ENCODE data around the gene TACR2.
"Not testable (repeated sequence)": the region's sequence is repeated elsewhere in the genome, so short reads cannot be mapped to it uniquely, and the experiment has no call there.

Gene TACR2

GRCh38 chr10:69450395-69450794 is 33.7 kb upstream of the TACR2 start:
- not testable (repeated sequence) for DNase-seq (ENCODE audit: low read depth in 2 of 2)

DNA sequence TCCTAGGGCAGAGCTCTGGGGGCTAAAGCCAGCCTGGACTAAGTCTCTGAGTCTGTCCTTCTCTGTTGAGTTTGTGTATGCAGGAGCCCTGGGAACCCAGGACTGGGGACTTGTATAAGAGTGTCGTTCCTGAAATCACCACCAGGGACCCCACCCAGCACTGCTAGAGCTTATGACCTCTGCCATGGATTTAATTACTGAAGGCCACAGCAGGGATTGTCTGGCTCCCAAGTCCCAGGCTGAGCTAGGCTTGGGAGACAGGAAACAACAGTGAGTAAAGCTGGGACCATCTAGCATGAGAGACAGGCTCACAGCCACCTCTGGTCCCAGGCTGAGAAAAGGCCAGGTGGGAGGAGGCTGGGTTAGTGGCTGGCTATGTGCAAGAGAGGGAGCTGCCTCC is 33.1 kb upstream of the TACR2 start:
- no peak for DNase-seq (ENCODE audit: low read depth in 2 of 2)

DNA sequence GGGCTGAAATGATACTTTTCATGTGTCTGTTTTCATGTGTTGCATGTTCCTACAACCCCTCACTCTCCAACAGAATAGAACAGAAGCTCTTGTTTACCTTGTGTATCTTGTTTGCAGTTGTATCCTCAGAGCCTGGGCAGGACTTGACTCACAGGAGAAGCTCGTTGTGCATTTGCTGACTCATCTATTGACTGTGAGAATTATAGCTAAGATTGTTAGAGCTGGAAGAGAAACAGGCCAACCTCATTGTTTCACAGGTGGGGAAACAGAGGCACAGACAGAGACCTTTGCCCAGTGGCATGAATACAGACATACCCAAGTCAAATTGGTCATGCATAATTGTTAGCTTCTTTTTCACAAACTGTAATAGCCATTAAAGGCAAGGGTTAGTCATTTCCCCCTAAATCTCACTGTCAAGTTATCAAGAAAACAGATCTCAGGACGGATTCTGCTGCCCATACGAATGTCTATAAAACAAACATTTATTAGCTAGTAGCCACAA is 30.0 kb upstream of the TACR2 start:
- DNase-seq (ENCODE audit: low read depth in 2 of 2) = no peak

DNA sequence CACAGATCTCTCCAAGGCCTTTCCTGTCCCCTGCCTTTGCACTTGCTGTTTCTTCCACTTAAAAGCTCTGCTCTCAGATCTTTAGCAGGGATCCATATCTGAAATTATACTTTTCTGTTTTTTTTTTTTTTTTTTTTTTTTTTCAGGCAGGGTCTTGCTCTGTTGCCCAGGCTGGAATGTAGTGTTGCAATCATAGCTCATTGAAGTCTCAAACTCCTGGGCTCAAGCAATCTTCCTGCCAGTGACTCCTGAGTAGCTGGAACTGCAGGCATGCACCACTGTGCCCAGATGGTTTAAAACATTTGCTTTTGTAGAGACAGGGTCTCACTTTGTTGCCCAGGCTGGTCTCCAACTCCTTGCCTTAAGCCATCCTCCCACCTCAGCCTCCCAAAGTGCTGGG is 29.5 kb upstream of the TACR2 start:
- DNase-seq (ENCODE audit: low read depth in 2 of 2) = no peak

GRCh38 chr10:69445041-69445440 is 28.3 kb upstream of the TACR2 start:
- DNase-seq (ENCODE audit: low read depth in 2 of 2) = no peak

DNA sequence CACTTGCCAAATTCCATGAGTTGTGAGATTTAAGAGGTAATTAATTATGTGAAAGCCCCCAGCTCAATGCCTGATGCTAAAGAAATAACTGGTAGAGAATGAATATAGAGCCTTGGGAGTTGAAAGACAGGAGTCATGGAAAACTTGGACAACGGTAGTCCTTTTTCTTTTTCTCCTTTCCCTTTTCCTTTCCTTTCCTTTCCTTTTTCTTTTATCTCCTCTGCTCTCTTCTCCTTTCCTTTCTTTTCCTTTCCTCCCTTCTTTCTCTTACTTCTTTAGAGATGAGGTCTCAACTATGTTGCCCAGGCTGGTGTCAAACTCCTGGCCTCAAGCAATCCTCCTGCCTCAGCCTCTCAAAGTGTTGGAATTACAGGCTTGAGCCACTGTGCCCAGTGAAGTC is 26.6 kb upstream of the TACR2 start:
- DNase-seq (ENCODE audit: low read depth in 2 of 2) = no peak

GRCh38 chr10:69439813-69440506 is 23.2 kb upstream of the TACR2 start:
- DNase-seq (ENCODE audit: low read depth in 2 of 2) = no peak

GRCh38 chr10:69439350-69439739 is 22.6 kb upstream of the TACR2 start:
- no peak for DNase-seq (ENCODE audit: low read depth in 2 of 2)

DNA sequence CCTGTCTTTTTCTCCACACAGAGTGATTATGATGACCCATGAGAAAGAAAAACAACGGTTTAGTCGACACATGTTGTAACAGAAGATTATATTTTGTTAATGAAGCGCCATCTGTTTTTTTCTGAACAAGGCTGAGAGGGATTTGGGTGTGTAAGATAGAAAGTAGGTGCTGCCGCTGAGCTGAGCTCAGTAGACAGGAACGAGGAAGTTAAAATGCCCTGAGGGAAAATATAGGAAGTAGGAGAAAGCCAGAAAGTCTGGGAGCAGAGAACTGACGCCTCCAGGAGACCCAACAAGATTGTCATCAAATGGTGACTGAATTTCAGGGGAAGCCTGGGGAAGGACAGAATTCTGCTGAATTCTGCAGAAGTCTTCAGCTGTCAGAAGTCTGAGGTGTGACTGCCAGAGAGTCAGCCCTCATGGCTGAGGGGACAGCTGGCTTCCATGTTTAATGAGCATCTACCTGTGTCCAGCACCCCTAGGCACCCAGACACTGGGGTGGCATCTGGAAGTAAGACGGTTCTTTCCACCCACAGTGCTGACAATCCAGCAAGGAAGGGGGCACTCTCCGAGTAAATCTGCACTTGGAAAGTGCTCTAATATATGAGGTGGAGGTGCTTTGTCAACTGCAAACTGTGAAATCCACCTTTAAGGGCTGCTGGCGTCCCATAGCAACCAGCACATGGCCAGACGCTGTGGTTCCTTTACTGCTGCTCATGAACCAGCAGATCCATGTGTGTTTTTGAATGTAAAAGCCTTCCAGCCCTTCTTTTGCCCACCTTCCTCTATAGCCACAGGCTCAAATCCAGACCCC is 22.0 kb upstream of the TACR2 start:
- no peak for DNase-seq (ENCODE audit: low read depth in 2 of 2)

- DNase-seq (ENCODE audit: low read depth in 2 of 2) = no peak
Measured at GRCh38 chr10:69437321-69438259, 20.9 kb upstream of the TACR2 start.

- DNase-seq (ENCODE audit: low read depth in 2 of 2) = no peak
Measured at GRCh38 chr10:69435966-69436520, 19.3 kb upstream of the TACR2 start.

- no peak for DNase-seq (ENCODE audit: low read depth in 2 of 2)
Measured at GRCh38 chr10:69434926-69435325, 18.2 kb upstream of the TACR2 start.

DNA sequence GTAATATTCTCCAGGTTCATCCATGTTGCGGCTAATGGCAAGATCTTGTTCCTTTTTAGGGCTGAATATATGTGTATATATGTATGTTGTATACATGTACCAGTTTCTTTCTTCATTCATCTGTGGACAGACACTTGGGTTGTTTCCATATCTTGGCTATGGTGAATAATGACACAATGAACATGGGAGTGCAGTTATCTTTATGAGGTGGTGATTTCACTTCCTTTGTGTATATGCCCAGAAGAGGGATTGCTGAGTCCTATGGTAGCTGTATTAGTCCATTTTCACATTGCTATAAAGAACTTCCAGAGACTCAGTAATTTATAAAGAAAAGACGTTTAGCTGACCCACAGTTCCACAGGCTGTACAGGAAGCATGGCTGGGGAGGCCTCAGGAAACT is 17.5 kb upstream of the TACR2 start:
- no peak for DNase-seq (ENCODE audit: low read depth in 2 of 2)

DNA sequence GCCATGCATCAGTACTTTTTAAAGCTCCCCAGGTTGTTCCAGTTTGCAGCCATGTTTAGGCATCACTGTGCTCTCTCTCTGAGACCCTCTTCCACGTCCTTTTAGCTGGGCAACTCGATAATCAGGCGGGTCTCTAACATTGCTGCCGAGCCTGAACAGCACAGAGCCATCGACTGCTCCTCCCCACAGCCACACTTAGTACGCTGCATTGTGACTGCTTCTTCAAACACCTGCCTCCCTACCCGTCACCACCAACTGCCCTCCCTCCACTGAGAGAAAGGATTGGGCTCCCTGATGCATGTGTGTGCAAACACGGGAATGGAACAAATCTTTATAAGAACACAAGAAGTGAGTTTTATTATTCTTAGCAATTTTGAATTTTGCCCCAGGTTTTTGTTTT is 11.4 kb upstream of the TACR2 start:
- no peak for DNase-seq (ENCODE audit: low read depth in 2 of 2)

DNA sequence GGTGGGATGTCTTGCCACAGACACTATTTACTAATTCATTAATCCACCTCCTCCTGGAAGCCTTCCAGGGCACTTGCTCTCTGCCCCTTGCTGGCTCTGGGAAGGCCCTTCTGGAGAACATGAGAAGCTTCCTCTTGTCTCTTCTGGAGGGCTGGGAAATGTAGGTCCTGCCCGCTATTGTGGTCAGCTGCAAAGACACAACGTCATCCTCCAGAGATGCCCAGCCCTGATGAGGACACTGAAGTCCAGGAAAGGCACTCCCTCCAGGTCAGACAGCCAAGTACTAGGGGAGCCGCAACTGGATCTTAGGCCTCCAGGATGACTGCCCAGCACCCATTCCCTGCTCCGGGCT is 9.6 kb upstream of the TACR2 start:
- DNase-seq (ENCODE audit: low read depth in 2 of 2) = no peak

- no peak for DNase-seq (ENCODE audit: low read depth in 2 of 2)
Measured at GRCh38 chr10:69425511-69426298, 9.0 kb upstream of the TACR2 start.

GRCh38 chr10:69425041-69425440 is 8.3 kb upstream of the TACR2 start:
- DNase-seq (ENCODE audit: low read depth in 2 of 2) = no peak

DNA sequence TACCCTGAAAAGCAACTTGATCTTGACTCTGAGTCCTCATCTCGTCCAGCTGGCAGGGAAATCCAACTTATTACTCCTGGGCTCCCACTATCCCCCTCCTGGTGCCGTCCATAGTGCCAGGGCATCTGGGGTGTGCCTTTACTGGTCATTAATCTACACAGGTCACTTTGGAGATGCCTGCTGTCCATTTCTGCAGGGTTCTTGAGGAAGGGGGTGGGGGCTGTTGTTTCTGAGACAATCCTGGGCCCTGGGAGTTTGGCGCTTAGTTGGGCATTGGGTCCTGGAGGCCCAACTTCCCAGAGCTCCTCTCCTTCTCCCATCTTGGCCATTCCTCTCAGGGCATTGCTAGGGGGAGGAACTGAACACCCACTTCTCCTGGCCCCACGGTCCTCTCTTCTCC is 6.0 kb upstream of the TACR2 start:
- DNase-seq (ENCODE audit: low read depth in 2 of 2) = no peak

GRCh38 chr10:69421611-69422308 is 5.0 kb upstream of the TACR2 start:
- DNase-seq (ENCODE audit: low read depth in 2 of 2) = no peak

GRCh38 chr10:69419744-69420126 is 3.0 kb upstream of the TACR2 start:
- no peak for DNase-seq (ENCODE audit: low read depth in 2 of 2)

All from stimulated activated CD8-positive, alpha-beta memory T cell treated with anti-CD3 and anti-CD28 coated beads, Interleukin-7, amount 100 ng/mL, for 1 hour (primary cell).